GM12878 (cell line): ENCODE measurements around the gene SECISBP2. TPM values are rescaled to one million over a fixed set of nuclear protein-coding genes. Genes with fewer than 3 reads are reported as not detected.

Experiments
- ATAC-seq: fragments of 200-7000 bp; cut with Tn5 transposase; 3 replicates; pipeline ENCODE4 v1.9.1; 2020; ENCODE audit warnings: mild to moderate bottlenecking, moderate library complexity
- BruUV-seq: library from RNA; stranded (reverse); fragments of 400-500 nt; replicated peaks from 2 replicates; lab custom pipeline; 2021; lab: Mats Ljungman, UMichigan
- CTCF ChIA-PET: fragments of 300-600 bp; sonication (Branson Sonifier 250); formaldehyde crosslinking; extraction: SDS; loops from one replicate; lab custom pipeline; 2021; ENCODE audit warnings: inconsistent platforms; lab: Yijun Ruan, JAX
- POLR2A ChIA-PET: fragments of 350-600 bp; formaldehyde crosslinking; extraction: SDS; loops from one replicate; lab custom pipeline; 2021; ENCODE audit warnings: inconsistent platforms; lab: Charles Lee
- RAD21 ChIA-PET: fragments of 300-600 bp; sonication (Branson Sonifier 250); formaldehyde crosslinking; loops from one replicate; lab custom pipeline; 2023; ENCODE audit warnings: antibody characterized with exemption; ENCODE audit not compliant: unreplicated experiment; lab: Charles Lee
- SMC1A ChIA-PET: fragments of 300-600 bp; sonication (Branson Sonifier 250); formaldehyde crosslinking; loops from one replicate; lab custom pipeline; 2023; ENCODE audit not compliant: unreplicated experiment, uncharacterized antibody; lab: Charles Lee
- DNase-seq: peaks from one replicate; pipeline ENCODE4 v3.0.0-alpha.2; 2011; ENCODE audit warnings: low read depth, low spot score
- FAIRE-seq: peaks from 3 replicates; lab custom pipeline; 2011; peaks lifted over from hg19 to GRCh38; lab: Jason Lieb, UNC
- H2AFZ ChIP-seq: 2 replicates; pipeline ENCODE4 v1.6.0; 2011; ENCODE audit warnings: low read depth, low read length, control low read depth; ENCODE audit not compliant: control insufficient read depth
- H3K27ac ChIP-seq: 2 replicates; pipeline ENCODE4 v1.5.1; 2011; ENCODE audit warnings: control low read depth; ENCODE audit not compliant: control insufficient read depth, insufficient read depth
- H3K27me3 ChIP-seq, 2 experiments: replicated peaks in 1 of 2; 2 replicates each; pipeline versions ENCODE4 v1.6.0 to v1.6.1; 2011; ENCODE audit warnings: low read length in 1 of 2; ENCODE audit not compliant: control insufficient read depth in 2 of 2, insufficient read depth in 2 of 2
- H3K36me3 ChIP-seq, 2 experiments: 2 replicates each; pipeline ENCODE4 v1.5.1; 2011; ENCODE audit warnings: low read length in 1 of 2; ENCODE audit not compliant: control insufficient read depth in 2 of 2, insufficient read depth in 2 of 2
- H3K4me1 ChIP-seq: 2 replicates; pipeline ENCODE4 v1.6.1; 2011; ENCODE audit warnings: mild to moderate bottlenecking, low read length, moderate library complexity, mixed read lengths; ENCODE audit not compliant: control insufficient read depth, insufficient read depth
- H3K4me2 ChIP-seq: 2 replicates; pipeline ENCODE4 v1.6.0; 2011; ENCODE audit warnings: control low read depth; ENCODE audit not compliant: control insufficient read depth, insufficient read depth
- H3K4me3 ChIP-seq: fragments of 200-600 bp; sonication (generic); 2 replicates; pipeline ENCODE4 v1.5.1; 2016
- H3K79me2 ChIP-seq: 2 replicates; pipeline ENCODE4 v1.6.0; 2011; ENCODE audit warnings: low read length; ENCODE audit not compliant: control insufficient read depth, insufficient read depth
- H3K9ac ChIP-seq: 2 replicates; pipeline ENCODE4 v1.8.0; 2011; ENCODE audit warnings: low read length, control low read depth, mixed read lengths; ENCODE audit not compliant: control insufficient read depth, insufficient read depth
- H3K9me3 ChIP-seq: replicated peaks from 3 replicates; pipeline ENCODE4 v1.5.1; 2011; ENCODE audit warnings: mild to moderate bottlenecking, low read length; ENCODE audit not compliant: control insufficient read depth, insufficient read depth
- H4K20me1 ChIP-seq: 2 replicates; pipeline ENCODE4 v1.6.0; 2011; ENCODE audit not compliant: control insufficient read depth, insufficient read depth
- ATF7 ChIP-seq: fragments of 450-650 bp; IDR thresholded peaks from 2 replicates; pipeline ENCODE4 v1.6.1; 2016; ENCODE audit warnings: low read depth, mild to moderate bottlenecking
- CTCF ChIP-seq, 3 experiments: IDR thresholded peaks in 2 of 3; conservative IDR thresholded peaks in 1 of 3; 2 replicates each; pipeline ENCODE4 v1.5.1; 2011; ENCODE audit warnings: low read depth in 3 of 3, low read length in 3 of 3, mild to moderate bottlenecking in 3 of 3, control low read depth in 2 of 3, moderate library complexity in 2 of 3, inconsistent platforms in 1 of 3, mixed read lengths in 1 of 3; ENCODE audit not compliant: control insufficient read depth in 2 of 3, insufficient read depth in 1 of 3; ENCODE audit errors: extremely low read depth in 1 of 3
- HCFC1 ChIP-seq: fragments of 150-350 bp; IDR thresholded peaks from 2 replicates; pipeline ENCODE4 v1.6.1; 2014; ENCODE audit warnings: low read length
- MTA3 ChIP-seq: IDR thresholded peaks from 2 replicates; pipeline ENCODE4 v1.6.1; 2012; ENCODE audit warnings: low read length, inconsistent platforms, borderline replicate concordance
- NFYB ChIP-seq: IDR thresholded peaks from 2 replicates; pipeline ENCODE4 v1.6.1; 2011; ENCODE audit warnings: low read depth, mild to moderate bottlenecking, low read length, improper control_type of control experiment, moderate library complexity; ENCODE audit not compliant: insufficient read depth
- SIN3A ChIP-seq: IDR thresholded peaks from 2 replicates; pipeline ENCODE4 v1.6.1; 2012; ENCODE audit warnings: low read depth, low read length, improper control_type of control experiment
- SIX5 ChIP-seq: IDR thresholded peaks from 2 replicates; pipeline ENCODE4 v1.6.1; 2011; ENCODE audit warnings: mild to moderate bottlenecking, low read depth, low read length, moderate library complexity; ENCODE audit not compliant: severe bottlenecking
- SMAD5 ChIP-seq: IDR thresholded peaks from 2 replicates; pipeline ENCODE4 v1.6.1; 2016; ENCODE audit warnings: antibody characterized with exemption, low read depth
- SPI1 ChIP-seq: IDR thresholded peaks from 2 replicates; pipeline ENCODE4 v1.6.1; 2011; ENCODE audit warnings: low read depth, mild to moderate bottlenecking, low read length, moderate library complexity, borderline replicate concordance; ENCODE audit not compliant: insufficient read depth
- SREBF1 ChIP-seq: IDR thresholded peaks from 2 replicates; pipeline ENCODE4 v1.6.1; 2012; ENCODE audit warnings: mild to moderate bottlenecking, low read length
- YBX1 ChIP-seq: fragments of 450-650 bp; IDR thresholded peaks from 2 replicates; pipeline ENCODE4 v1.6.1; 2016; ENCODE audit warnings: antibody characterized with exemption
- ZNF217 ChIP-seq: fragments of 450-650 bp; IDR thresholded peaks from 2 replicates; pipeline ENCODE4 v1.6.1; 2017; ENCODE audit warnings: antibody characterized with exemption, mild to moderate bottlenecking
- WGBS: methylation state at CpG from one replicate; pipeline ENCODE4 v1.1.6; 2016; ENCODE audit warnings: low lambda C conversion rate; ENCODE audit not compliant: insufficient replicate concordance, insufficient coverage; ENCODE audit errors: missing lambda C conversion rate; 5-methylcytosine and 5-hydroxymethylcytosine counted together
- in situ Hi-C: fragments of 300-500 bp; cut with MboI; formaldehyde crosslinking; loops from 9 replicates; pipeline ENCODE4 v1.14.3; 2018; ENCODE audit warnings: mixed read lengths
- intact Hi-C: fragments of 100-400 bp; cut with micrococcal nuclease; formaldehyde crosslinking; loops from one replicate; pipeline ENCODE4 v1.14.2; 2022; ENCODE audit not compliant: unreplicated experiment
- polyA plus RNA-seq, 11 experiments: library from polyadenylated mRNA; depleted of rRNA in 4 of 11; unstranded in 6 of 11; stranded (reverse) in 5 of 11; fragments of >200 nt; fragmentation: Nextera tagmentation in 4 of 11; fragmentation: Illumina TruSeq in 1 of 11; extraction: Ambion mirVana in 4 of 11; extraction: Trizol in 1 of 11; gene quantifications; 1 replicate in 1 of 11; 2 replicates in 10 of 11; pipeline versions ENCODE4 v1.2.1 to v1.2.3, GENCODE V29; 2011 to 2016; ENCODE audit warnings: inconsistent platforms in 2 of 11, missing spikeins in 2 of 11, low read depth in 1 of 11
- total RNA-seq, 4 experiments: library from RNA; depleted of rRNA in 3 of 4; stranded (reverse); fragments of >200 nt in 3 of 4; fragmentation: Illumina TruSeq in 1 of 4; extraction: Trizol in 1 of 4; gene quantifications; 2 replicates each; pipeline versions ENCODE4 v1.2.1 to v1.2.3, GENCODE V29; 2013 to 2021
- TF ChIP-seq, protein P1 (sequence below): IDR thresholded peaks from 2 replicates; pipeline ENCODE4 v1.6.1; 2012; ENCODE audit warnings: low read length, inconsistent platforms
- TF ChIP-seq, protein P2 (sequence below): fragments of 450-650 bp; IDR thresholded peaks from 2 replicates; pipeline ENCODE4 v1.6.1; 2014; ENCODE audit warnings: mild to moderate bottlenecking

Gene SECISBP2
- total and polyA plus RNA-seq, 10 of the 15 experiments (the other 5 are each of a cell fraction or from before 2014, with no cell fraction given) = 4.6 to 50.5 (median 31.9) TPM

- TF ChIP-seq CTCF (IDR thresholded peaks at IDR 0.05 in 2 of 3, conservative IDR thresholded peaks at IDR 0.05 in 1 of 3; ENCODE audit: control insufficient read depth in 2 of 3, extremely low read depth in 1 of 3, insufficient read depth in 1 of 3, low read depth in 3 of 3, low read length in 3 of 3) = no peak
- no peak for TF ChIP-seq ATF7
Measured at GRCh38 chr9:89397471-89397870, 79.2 kb downstream of the SECISBP2 start (continued).

GRCh38 chr9:89398621-89399020, 80.3 kb downstream of the SECISBP2 start:
- peaks cover 24% of the 10 kb centered on the region for H3K4me1 ChIP-seq
- no peaks in the 10 kb centered on the region for H3K9me3 ChIP-seq
- no peak overlapping the region for H3K27ac ChIP-seq
- BruUV-seq = no TSS peak
- TF ChIP-seq, protein P1, sequence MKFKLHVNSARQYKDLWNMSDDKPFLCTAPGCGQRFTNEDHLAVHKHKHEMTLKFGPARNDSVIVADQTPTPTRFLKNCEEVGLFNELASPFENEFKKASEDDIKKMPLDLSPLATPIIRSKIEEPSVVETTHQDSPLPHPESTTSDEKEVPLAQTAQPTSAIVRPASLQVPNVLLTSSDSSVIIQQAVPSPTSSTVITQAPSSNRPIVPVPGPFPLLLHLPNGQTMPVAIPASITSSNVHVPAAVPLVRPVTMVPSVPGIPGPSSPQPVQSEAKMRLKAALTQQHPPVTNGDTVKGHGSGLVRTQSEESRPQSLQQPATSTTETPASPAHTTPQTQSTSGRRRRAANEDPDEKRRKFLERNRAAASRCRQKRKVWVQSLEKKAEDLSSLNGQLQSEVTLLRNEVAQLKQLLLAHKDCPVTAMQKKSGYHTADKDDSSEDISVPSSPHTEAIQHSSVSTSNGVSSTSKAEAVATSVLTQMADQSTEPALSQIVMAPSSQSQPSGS = no peak
- TF ChIP-seq NFYB = no peak
- TF ChIP-seq, protein P2, sequence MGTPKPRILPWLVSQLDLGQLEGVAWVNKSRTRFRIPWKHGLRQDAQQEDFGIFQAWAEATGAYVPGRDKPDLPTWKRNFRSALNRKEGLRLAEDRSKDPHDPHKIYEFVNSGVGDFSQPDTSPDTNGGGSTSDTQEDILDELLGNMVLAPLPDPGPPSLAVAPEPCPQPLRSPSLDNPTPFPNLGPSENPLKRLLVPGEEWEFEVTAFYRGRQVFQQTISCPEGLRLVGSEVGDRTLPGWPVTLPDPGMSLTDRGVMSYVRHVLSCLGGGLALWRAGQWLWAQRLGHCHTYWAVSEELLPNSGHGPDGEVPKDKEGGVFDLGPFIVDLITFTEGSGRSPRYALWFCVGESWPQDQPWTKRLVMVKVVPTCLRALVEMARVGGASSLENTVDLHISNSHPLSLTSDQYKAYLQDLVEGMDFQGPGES = no peak
- TF ChIP-seq SMAD5 = no peak
- no peak for TF ChIP-seq MTA3
- TF ChIP-seq SPI1 = no peak
- no peak for TF ChIP-seq SIX5
- TF ChIP-seq HCFC1 = no peak
- TF ChIP-seq ZNF217 = no peak
- no peak for TF ChIP-seq SREBF1
- TF ChIP-seq YBX1 = no peak
- no peak for TF ChIP-seq SIN3A
- H2AFZ ChIP-seq = no peak overlapping the region
- no peak for DNase-seq
- WGBS = 98% methylated on average over 5 of the region's 5 CpGs
- intact Hi-C loops = no loop called here
- ATAC-seq = no peak
- H3K36me3 ChIP-seq = peaks cover 37 to 63% of the 10 kb centered on the region in 2 experiments
- POLR2A ChIA-PET = interaction anchor here (1.0 kb wide), 1 partner anchor 41 kb away, joined by 3 read pairs; no protein-coding TSS in a partner anchor
- no peak overlapping the region for H3K4me3 ChIP-seq
- SMC1A ChIA-PET = interaction anchor here (1.2 kb wide), 1 partner anchor 12 kb away, joined by 3 read pairs; no protein-coding TSS in a partner anchor
- H3K27me3 ChIP-seq = no peaks in the 10 kb centered on the region
- H3K79me2 ChIP-seq = peaks cover 2% of the 10 kb centered on the region
- RAD21 ChIA-PET = interaction anchor here (0.9 to 1.6 kb wide), 2 partner anchors 20 to 31 kb away, joined by 3 read pairs; no protein-coding TSS in a partner anchor
- CTCF ChIA-PET = interaction anchor here (1.0 to 2.0 kb wide), 5 partner anchors 12 to 150 kb away, joined by 3 to 6 read pairs (median 4); no protein-coding TSS in a partner anchor
- no peak overlapping the region for H3K4me2 ChIP-seq
- in situ Hi-C loops = no loop called here
- no peak overlapping the region for H3K9ac ChIP-seq
- H4K20me1 ChIP-seq = no peaks in the 10 kb centered on the region
- FAIRE-seq = no peak
